MM.1S (cell line): ENCODE results near the gene FBXL20.

Experiments used
- DNase-seq: peaks from one replicate; pipeline ENCODE4 v3.0.0-alpha.2; 2015
- H2AFZ ChIP-seq: fragments of 300-600 bp; sonication (generic); 2 replicates; pipeline ENCODE4 v1.6.0; 2016; ENCODE audit warnings: antibody characterized with exemption, low read length
- H3F3A ChIP-seq: fragments of 300-600 bp; sonication (generic); 2 replicates; pipeline ENCODE4 v1.6.1; 2016; ENCODE audit warnings: mild to moderate bottlenecking, antibody characterized with exemption, low read length, moderate library complexity, mixed read lengths; ENCODE audit not compliant: insufficient read depth
- H3K27ac ChIP-seq: fragments of 300-600 bp; sonication (generic); 2 replicates; pipeline ENCODE4 v1.5.1; 2016; ENCODE audit warnings: mild to moderate bottlenecking, low read length
- H3K27me3 ChIP-seq: fragments of 300-600 bp; sonication (generic); replicated peaks from 2 replicates; pipeline ENCODE4 v1.6.0; 2016; ENCODE audit warnings: low read length; ENCODE audit not compliant: insufficient read depth
- H3K36me3 ChIP-seq: fragments of 300-600 bp; sonication (generic); replicated peaks from 2 replicates; pipeline ENCODE4 v1.6.1; 2016; ENCODE audit warnings: mild to moderate bottlenecking, low read length, mixed read lengths; ENCODE audit not compliant: insufficient read depth
- H3K4me1 ChIP-seq: fragments of 300-600 bp; sonication (generic); 2 replicates; pipeline ENCODE4 v1.6.1; 2016; ENCODE audit warnings: low read length, mixed read lengths
- H3K4me2 ChIP-seq: fragments of 300-600 bp; sonication (generic); 2 replicates; pipeline ENCODE4 v1.6.0; 2016; ENCODE audit warnings: low read depth, low read length
- H3K4me3 ChIP-seq: fragments of 300-600 bp; sonication (generic); 2 replicates; pipeline ENCODE4 v1.5.1; 2016; ENCODE audit warnings: low read length, mixed read lengths
- H3K79me2 ChIP-seq: fragments of 300-600 bp; sonication (generic); 2 replicates; pipeline ENCODE4 v1.6.1; 2016; ENCODE audit warnings: mixed run types, low read length, mixed read lengths
- H3K9ac ChIP-seq: fragments of 300-600 bp; sonication (generic); 2 replicates; pipeline ENCODE4 v1.6.1; 2016; ENCODE audit warnings: low read length, mixed read lengths
- H3K9me2 ChIP-seq: fragments of 300-600 bp; sonication (generic); replicated peaks from 2 replicates; pipeline ENCODE4 v1.6.1; 2016; ENCODE audit warnings: mild to moderate bottlenecking, low read length, mixed read lengths; ENCODE audit not compliant: insufficient read depth
- H3K9me3 ChIP-seq: fragments of 300-600 bp; sonication (generic); replicated peaks from 2 replicates; pipeline ENCODE4 v1.6.1; 2016; ENCODE audit warnings: mild to moderate bottlenecking, low read length, mixed read lengths; ENCODE audit not compliant: insufficient read depth
- H4K20me1 ChIP-seq: fragments of 300-600 bp; sonication (generic); 2 replicates; pipeline ENCODE4 v1.6.1; 2016; ENCODE audit warnings: mild to moderate bottlenecking, low read length, moderate library complexity, mixed read lengths; ENCODE audit not compliant: insufficient read depth
- CTCF ChIP-seq: fragments of 300-600 bp; sonication (generic); IDR thresholded peaks from 2 replicates; pipeline ENCODE4 v1.5.1; 2016; ENCODE audit warnings: antibody characterized with exemption, low read length, mixed read lengths
- EZH2 ChIP-seq: fragments of 300-600 bp; sonication (generic); optimal IDR thresholded peaks from 2 replicates; pipeline ENCODE3; 2017; ENCODE audit warnings: low read depth, mild to moderate bottlenecking, antibody characterized with exemption, low read length, mixed read lengths
- EZH2phosphoT487 ChIP-seq: fragments of 300-600 bp; sonication (generic); IDR thresholded peaks from 2 replicates; pipeline ENCODE4 v1.6.1; 2018; ENCODE audit warnings: antibody characterized with exemption, low read length

The FBXL20 gene

GRCh38 chr17:39236450-39236927 is 164.9 kb downstream of the FBXL20 start:
- no peak overlapping the region for H3K4me2 ChIP-seq
- H3K4me1 ChIP-seq: 0 out of 2 replicates have a peak, but pooled peaks cover 6% of the 10 kb centered on the region
- DNase-seq: no peak
- H4K20me1 ChIP-seq: no peaks in the 10 kb centered on the region
- H3K9me2 ChIP-seq: no peaks in the 10 kb centered on the region
- no peaks in the 10 kb centered on the region for H3F3A ChIP-seq
- H3K27ac ChIP-seq: no peak overlapping the region
- H3K9me3 ChIP-seq: no peaks in the 10 kb centered on the region
- H2AFZ ChIP-seq: no peak overlapping the region
- H3K9ac ChIP-seq: no peak overlapping the region
- no peak overlapping the region for H3K4me3 ChIP-seq
- TF ChIP-seq CTCF (no peak), EZH2phosphoT487 (no peak)
- H3K27me3 ChIP-seq: peaks cover 5% of the 10 kb centered on the region; the same call in 1 of the 2 replicates
- no peaks in the 10 kb centered on the region for H3K79me2 ChIP-seq
- H3K36me3 ChIP-seq: no peaks in the 10 kb centered on the region

GRCh38 chr17:39235555-39236449 is 165.6 kb downstream of the FBXL20 start:
- Histone ChIP-seq H3K9me3 (no peaks in the 10 kb centered on the region), H4K20me1 (no peaks in the 10 kb centered on the region), H3K4me2 (peak overlapping the region; percentile 16; the same call in 1 of the 2 replicates), H3K79me2 (no peaks in the 10 kb centered on the region), H3K9me2 (no peaks in the 10 kb centered on the region), H3K36me3 (no peaks in the 10 kb centered on the region), H3K9ac (no peak overlapping the region), H3K4me1 (0 out of 2 replicates have a peak, but pooled peaks cover 7% of the 10 kb centered on the region), H3F3A (no peaks in the 10 kb centered on the region), H3K27me3 (peaks cover 5% of the 10 kb centered on the region; the same call in 1 of the 2 replicates), H3K4me3 (no peak overlapping the region), H2AFZ (0 out of 2 replicates have a peak overlapping the region, but pooled peaks have one; percentile 14), H3K27ac (no peak overlapping the region)
- DNase-seq: peak; percentile 74
- TF ChIP-seq CTCF (peak; percentile 98), EZH2phosphoT487 (no peak), EZH2 (no peak)

- peak; percentile 46 for DNase-seq
Observed at GRCh38 chr17:39231591-39232551, 169.6 kb downstream of the FBXL20 start.

More at GRCh38 chr17:39231591-39232551, 169.6 kb downstream of the FBXL20 start:
- H3K36me3 ChIP-seq: no peaks in the 10 kb centered on the region
- no peaks in the 10 kb centered on the region for H4K20me1 ChIP-seq
- H3K4me3 ChIP-seq: peak overlapping the region; percentile 46; the same call in 1 of the 2 replicates
- peaks cover 5% of the 10 kb centered on the region; the same call in 1 of the 2 replicates for H3K27me3 ChIP-seq
- H2AFZ ChIP-seq: peak overlapping the region; percentile 31; the same call in 1 of the 2 replicates
- H3K27ac ChIP-seq: no peak overlapping the region
- no peaks in the 10 kb centered on the region for H3K79me2 ChIP-seq
- H3K9me2 ChIP-seq: no peaks in the 10 kb centered on the region
- H3K4me1 ChIP-seq: 0 out of 2 replicates have a peak, but pooled peaks cover 3% of the 10 kb centered on the region
- no peaks in the 10 kb centered on the region for H3K9me3 ChIP-seq
- peak; percentile 86 for TF ChIP-seq CTCF
- TF ChIP-seq EZH2: no peak
- no peak for TF ChIP-seq EZH2phosphoT487
- H3F3A ChIP-seq: no peaks in the 10 kb centered on the region
- H3K9ac ChIP-seq: no peak overlapping the region; the same call in 1 of the 2 replicates
- H3K4me2 ChIP-seq: peak overlapping the region; percentile 87; the same call in 1 of the 2 replicates
